Activated CD4-positive, alpha-beta T cell treated with anti-CD3 and anti-CD28 coated beads for 1 hour (primary cell): ENCODE measurements around the gene HRK.
A peak's percentile ranks its signal among the peaks of the same experiment; 100 is the strongest.

Experiments
- DNase-seq: peaks from one replicate; pipeline ENCODE4 v3.0.0-alpha.2; 2020

HRK gene

GRCh38 chr12:116864371-116865160 is 16.7 kb downstream of the HRK start:
- no peak for DNase-seq

- no peak for DNase-seq
These were observed 17.9 kb downstream of the HRK start for GRCh38 chr12:116863275-116863767.

GRCh38 chr12:116862167-116862566 is 19.1 kb downstream of the HRK start:
- no peak for DNase-seq

DNA sequence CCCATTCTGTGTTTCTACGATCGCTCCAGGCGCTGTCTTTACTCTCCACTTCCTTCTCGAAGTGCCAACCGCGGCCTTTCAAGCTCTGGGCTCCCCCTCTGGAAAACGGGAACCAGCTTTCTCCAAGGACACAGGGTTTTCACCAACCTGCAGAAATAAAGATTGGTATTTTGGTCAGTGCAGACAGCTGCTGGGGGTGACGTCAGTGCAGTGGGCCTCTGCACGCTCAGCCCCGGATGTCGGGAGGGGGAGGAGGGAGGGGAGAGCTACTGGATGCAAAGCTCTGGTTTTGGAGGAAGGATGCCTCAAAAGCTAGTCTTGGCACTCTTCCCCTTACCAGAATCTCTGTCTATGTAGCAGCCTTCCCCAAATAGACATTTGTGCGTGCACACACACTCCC is 19.9 kb downstream of the HRK start:
- no peak for DNase-seq

GRCh38 chr12:116860263-116860662 is 21.0 kb downstream of the HRK start:
- DNase-seq: no peak

DNA sequence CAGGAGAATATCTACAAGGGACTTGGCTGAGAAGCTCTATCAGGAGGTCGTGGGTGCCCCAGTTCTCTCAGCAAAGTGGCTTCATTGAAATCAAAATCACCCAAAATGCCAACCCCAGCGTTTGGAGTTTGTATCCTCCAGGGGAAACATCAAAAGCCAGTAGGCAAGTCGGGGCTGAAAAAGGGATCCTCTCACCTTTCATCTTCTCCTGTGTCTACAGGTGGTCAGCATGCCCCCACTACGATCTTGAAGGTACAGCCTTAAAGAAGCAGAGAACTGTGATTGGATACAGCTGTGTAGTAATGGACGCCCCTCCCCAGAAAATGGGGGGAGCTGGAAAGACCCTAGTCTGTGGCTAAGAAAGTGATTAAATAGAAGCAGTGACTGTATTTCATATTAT is 22.2 kb downstream of the HRK start:
- DNase-seq: no peak

DNA sequence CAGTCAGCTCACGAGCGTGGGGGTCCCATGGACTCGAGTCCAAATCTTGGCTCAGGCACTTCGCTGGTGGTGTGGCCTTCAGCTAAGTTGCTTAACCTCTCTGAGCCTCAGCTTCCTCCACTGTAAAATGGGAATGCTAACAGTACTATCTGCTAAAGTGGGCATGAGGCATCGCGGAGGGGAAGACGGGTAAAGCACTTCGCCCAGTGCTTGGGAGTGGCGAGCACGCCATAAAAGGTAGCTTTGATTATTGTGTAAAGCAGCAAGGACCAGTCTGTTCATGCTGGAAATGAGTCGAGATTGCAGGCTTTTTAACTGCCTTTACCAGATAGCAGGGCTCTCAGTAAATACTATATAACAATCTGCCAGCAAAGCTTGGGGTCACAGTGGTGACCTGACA is 24.5 kb downstream of the HRK start:
- DNase-seq: no peak

- DNase-seq: no peak
These were observed 25.3 kb downstream of the HRK start for GRCh38 chr12:116855744-116856470.

DNA sequence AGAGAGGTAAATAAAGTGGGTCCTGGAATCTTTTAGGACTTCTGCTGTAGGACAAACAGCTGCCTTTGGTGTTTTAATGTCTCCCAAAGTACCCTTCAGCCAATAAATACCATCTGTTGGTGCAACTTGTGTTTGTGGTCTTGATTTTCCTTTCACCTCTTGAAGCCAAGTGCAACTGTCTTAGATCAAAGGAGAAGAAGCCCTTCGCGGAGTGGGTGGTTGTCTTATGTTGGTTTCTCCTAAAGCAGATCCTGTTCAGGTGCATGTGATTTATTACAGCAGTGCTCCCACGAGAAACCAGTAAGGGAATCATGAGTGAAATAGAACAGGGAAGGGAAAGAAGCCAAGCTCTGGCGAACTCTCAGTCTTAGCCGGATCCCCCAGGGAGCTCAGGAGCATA is 27.7 kb downstream of the HRK start:
- DNase-seq: no peak

GRCh38 chr12:116852303-116852702 is 28.9 kb downstream of the HRK start:
- DNase-seq: no peak

GRCh38 chr12:116849216-116849615 is 32.0 kb downstream of the HRK start:
- DNase-seq: no peak

DNA sequence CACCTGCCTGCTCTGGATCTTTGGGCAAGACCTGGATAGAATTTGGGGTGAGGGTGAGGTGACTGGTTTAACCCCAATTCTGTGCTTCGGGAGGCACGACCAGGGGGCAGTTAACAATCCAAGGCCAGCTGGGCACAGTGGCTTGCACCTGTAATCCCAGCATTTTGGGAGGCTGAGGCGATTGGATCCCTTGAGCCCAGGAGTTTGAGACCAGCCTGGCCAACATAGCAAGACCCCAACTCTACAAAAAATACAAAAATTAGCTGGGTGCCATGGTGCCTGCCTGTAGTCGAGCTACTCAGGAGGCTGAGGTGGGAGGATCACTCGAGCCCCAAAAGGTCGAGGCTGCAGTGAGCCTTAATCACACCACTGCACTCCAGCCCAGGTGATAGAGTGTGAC is 38.2 kb downstream of the HRK start:
- DNase-seq: no peak

- DNase-seq: no peak
These were observed 41.9 kb downstream of the HRK start for GRCh38 chr12:116839287-116839830.

- DNase-seq: no peak
These were observed 42.9 kb downstream of the HRK start for GRCh38 chr12:116838365-116838764.

GRCh38 chr12:116837097-116837496 is 44.1 kb downstream of the HRK start:
- no peak for DNase-seq

- DNase-seq: no peak
These were observed 45.8 kb downstream of the HRK start for GRCh38 chr12:116835484-116835883.

DNA sequence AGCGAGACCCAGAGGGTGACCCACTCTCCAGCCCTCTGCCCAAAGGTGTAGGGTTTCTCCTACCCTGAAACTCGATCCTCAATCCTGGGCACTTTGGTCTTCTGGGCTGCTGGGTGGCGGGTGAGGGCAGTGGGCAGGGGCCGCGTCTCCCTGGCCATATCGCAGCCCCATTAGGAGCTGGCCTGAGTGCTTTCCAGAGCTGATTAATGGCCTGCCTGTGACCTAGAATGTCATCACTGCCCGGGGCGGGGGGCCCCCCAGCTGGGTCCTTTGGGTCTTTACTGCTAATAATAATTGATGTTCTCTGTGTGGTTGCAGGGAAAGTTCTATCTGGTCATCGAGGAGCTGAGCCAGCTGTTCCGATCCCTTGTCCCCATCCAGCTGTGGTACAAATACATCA is 47.8 kb downstream of the HRK start:
- DNase-seq: no peak

GRCh38 chr12:116832353-116832752 is 48.9 kb downstream of the HRK start:
- DNase-seq: no peak

DNA sequence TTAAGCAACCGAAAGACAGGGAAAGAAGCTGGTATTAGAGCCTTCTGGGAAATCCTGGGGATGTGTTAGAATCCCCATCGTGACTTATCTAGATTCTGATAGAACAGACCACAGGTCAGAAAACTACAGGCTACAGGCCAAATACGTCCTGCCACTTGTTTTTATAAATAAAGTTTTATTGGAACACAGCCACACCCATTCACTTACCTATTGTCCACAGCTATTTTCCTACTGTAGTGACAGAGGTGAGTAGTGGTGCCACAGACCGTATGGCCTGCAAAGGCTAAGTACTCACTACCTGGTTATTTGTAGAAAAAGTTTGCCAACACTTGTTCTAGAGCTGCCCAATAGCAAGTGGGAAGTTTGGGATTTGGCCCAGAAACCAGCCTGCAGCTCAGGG is 53.8 kb downstream of the HRK start:
- DNase-seq: no peak

GRCh38 chr12:116821291-116821690 is 60.0 kb downstream of the HRK start:
- no peak for DNase-seq

DNA sequence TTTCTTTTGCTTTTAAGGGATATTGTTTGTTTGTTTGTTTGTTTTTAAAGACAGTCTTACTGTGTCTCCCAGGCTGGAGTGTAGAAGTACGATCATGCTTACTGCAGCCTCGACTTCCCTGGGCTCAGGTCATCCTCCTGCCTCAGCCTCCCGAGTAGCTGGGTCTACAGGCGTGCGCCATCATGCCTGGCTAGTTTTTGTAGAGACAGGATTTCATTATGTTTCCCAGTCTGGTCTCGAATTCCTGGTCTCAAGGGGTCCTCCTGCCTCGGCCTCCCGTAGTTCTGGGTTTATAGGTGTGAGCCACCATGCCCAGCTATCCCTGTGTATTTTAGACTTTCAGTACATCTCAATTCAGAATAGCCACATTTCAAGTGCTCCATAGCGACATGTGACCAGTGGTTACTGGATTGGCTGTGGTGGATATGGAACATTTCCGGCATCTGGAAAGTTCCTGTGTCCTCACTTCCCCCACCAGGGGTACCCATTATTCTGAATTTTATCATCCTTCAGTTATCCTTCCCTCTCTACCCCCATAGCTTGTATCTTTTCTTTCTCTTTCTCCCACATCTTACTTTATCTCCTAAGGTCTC is 61.1 kb downstream of the HRK start:
- no peak for DNase-seq

- peak; percentile 85 for DNase-seq
These were observed 62.1 kb downstream of the HRK start for GRCh38 chr12:116818948-116819832.
